ENCODE results near the gene CRHR1. TPM values are rescaled to one million over a fixed set of nuclear protein-coding genes. Genes with fewer than 3 reads are reported as not detected.

CRHR1 gene
- polyA plus RNA-seq, 1 of the 3 experiments (the other 2 are of a cell fraction): 0.13 TPM

- no peaks in the 10 kb centered on the region for H3F3A ChIP-seq (replicated peaks; ENCODE audit: insufficient read depth)
- no peak overlapping the region for H2AFZ ChIP-seq (ENCODE audit: low read depth)
- no peak overlapping the region for H3K4me3 ChIP-seq (ENCODE audit: low read depth in 2 of 2, low read length in 1 of 2)
- POLR2A ChIA-PET: interaction anchor here (0.5 kb wide), 1 partner anchor 308 kb away, joined by 3 read pairs; no protein-coding TSS in a partner anchor
- H3K4me2 ChIP-seq: no peak overlapping the region
- TF ChIP-seq RCOR1 (IDR thresholded peaks at IDR 0.05; ENCODE audit: low read length) (no peak), YY1 (IDR thresholded peaks at IDR 0.05; ENCODE audit: low read depth) (no peak), POLR2AphosphoS5 (IDR thresholded peaks at IDR 0.05; ENCODE audit: low read depth, low read length) (no peak), USF1 (IDR thresholded peaks at IDR 0.05; ENCODE audit: borderline replicate concordance, low read depth) (no peak), SMC3 (IDR thresholded peaks at IDR 0.05; ENCODE audit: low read depth, low read length) (no peak), FOSL2 (IDR thresholded peaks at IDR 0.05; ENCODE audit: borderline replicate concordance, low read depth) (no peak), NFIC (IDR thresholded peaks at IDR 0.05; ENCODE audit: borderline replicate concordance) (no peak), SIN3A (IDR thresholded peaks at IDR 0.05; ENCODE audit: borderline replicate concordance, low read depth, low read length) (no peak), EP300 (IDR thresholded peaks at IDR 0.05; ENCODE audit: borderline replicate concordance in 1 of 2, low read depth in 1 of 2, low read length in 1 of 2) (no peak)
- TF ChIP-seq, protein P1, sequence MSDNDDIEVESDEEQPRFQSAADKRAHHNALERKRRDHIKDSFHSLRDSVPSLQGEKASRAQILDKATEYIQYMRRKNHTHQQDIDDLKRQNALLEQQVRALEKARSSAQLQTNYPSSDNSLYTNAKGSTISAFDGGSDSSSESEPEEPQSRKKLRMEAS (IDR thresholded peaks at IDR 0.05; ENCODE audit: low read depth): no peak
- TF ChIP-seq, protein P2, sequence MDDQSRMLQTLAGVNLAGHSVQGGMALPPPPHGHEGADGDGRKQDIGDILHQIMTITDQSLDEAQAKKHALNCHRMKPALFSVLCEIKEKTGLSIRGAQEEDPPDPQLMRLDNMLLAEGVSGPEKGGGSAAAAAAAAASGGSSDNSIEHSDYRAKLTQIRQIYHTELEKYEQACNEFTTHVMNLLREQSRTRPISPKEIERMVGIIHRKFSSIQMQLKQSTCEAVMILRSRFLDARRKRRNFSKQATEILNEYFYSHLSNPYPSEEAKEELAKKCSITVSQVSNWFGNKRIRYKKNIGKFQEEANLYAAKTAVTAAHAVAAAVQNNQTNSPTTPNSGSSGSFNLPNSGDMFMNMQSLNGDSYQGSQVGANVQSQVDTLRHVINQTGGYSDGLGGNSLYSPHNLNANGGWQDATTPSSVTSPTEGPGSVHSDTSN (IDR thresholded peaks at IDR 0.05): no peak
- TF ChIP-seq, protein P3, sequence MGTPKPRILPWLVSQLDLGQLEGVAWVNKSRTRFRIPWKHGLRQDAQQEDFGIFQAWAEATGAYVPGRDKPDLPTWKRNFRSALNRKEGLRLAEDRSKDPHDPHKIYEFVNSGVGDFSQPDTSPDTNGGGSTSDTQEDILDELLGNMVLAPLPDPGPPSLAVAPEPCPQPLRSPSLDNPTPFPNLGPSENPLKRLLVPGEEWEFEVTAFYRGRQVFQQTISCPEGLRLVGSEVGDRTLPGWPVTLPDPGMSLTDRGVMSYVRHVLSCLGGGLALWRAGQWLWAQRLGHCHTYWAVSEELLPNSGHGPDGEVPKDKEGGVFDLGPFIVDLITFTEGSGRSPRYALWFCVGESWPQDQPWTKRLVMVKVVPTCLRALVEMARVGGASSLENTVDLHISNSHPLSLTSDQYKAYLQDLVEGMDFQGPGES (IDR thresholded peaks at IDR 0.05; ENCODE audit: low read depth, low read length): no peak
- H3K27ac ChIP-seq (ENCODE audit: low read depth in 2 of 2, low read length in 1 of 2): no peak overlapping the region
- H3K27me3 ChIP-seq (ENCODE audit: insufficient read depth): peaks cover 53% of the 10 kb centered on the region
- H3K9ac ChIP-seq: no peak overlapping the region
- H3K9me2 ChIP-seq: no peaks in the 10 kb centered on the region
- WGBS (ENCODE audit: low lambda C conversion rate): 62% methylated on average over 3 of the region's 3 CpGs
- H3K79me2 ChIP-seq (ENCODE audit: insufficient read depth): no peaks in the 10 kb centered on the region
- H4K20me1 ChIP-seq (ENCODE audit: insufficient read depth): no peaks in the 10 kb centered on the region
- DNase-seq: no peak
- peaks cover 0 to 6% of the 10 kb centered on the region in 2 experiments; a peak in 2 of 4 replicates for H3K4me1 ChIP-seq (ENCODE audit: control insufficient read depth in 1 of 2, insufficient read depth in 2 of 2, low read depth in 1 of 2, low read length in 1 of 2)
- no peaks in the 10 kb centered on the region for H3K9me3 ChIP-seq
- CTCF ChIA-PET: interaction anchor here (1.1 to 2.6 kb wide), 6 partner anchors 8 to 25 kb away, joined by 3 to 13 read pairs (median 4); partner anchors contain the start of gene MAPT
- H3K36me3 ChIP-seq (replicated peaks in 1 of 2; ENCODE audit: control insufficient read depth in 1 of 2, insufficient read depth in 2 of 2, low read length in 1 of 2): no peaks in the 10 kb centered on the region
These were observed 92.4 kb downstream of the CRHR1 start for GRCh38 chr17:45876539-45876938.

- no peak for DNase-seq
- Histone ChIP-seq H4K20me1 (ENCODE audit: insufficient read depth) (no peaks in the 10 kb centered on the region), H3K9me3 (no peaks in the 10 kb centered on the region), H3K27me3 (ENCODE audit: insufficient read depth) (peaks cover 45% of the 10 kb centered on the region), H3K4me1 (ENCODE audit: control insufficient read depth in 1 of 2, insufficient read depth in 2 of 2, low read depth in 1 of 2, low read length in 1 of 2) (peaks cover 0 to 6% of the 10 kb centered on the region in 2 experiments; a peak in 2 of 4 replicates), H3K79me2 (ENCODE audit: insufficient read depth) (no peaks in the 10 kb centered on the region), H3K9me2 (no peaks in the 10 kb centered on the region), H3K4me3 (ENCODE audit: low read depth in 2 of 2, low read length in 1 of 2) (no peak overlapping the region), H3K9ac (no peak overlapping the region), H2AFZ (ENCODE audit: low read depth) (no peak overlapping the region), H3K36me3 (replicated peaks in 1 of 2; ENCODE audit: control insufficient read depth in 1 of 2, insufficient read depth in 2 of 2, low read length in 1 of 2) (no peaks in the 10 kb centered on the region), H3K4me2 (no peak overlapping the region), H3K27ac (ENCODE audit: low read depth in 2 of 2, low read length in 1 of 2) (no peak overlapping the region), H3F3A (replicated peaks; ENCODE audit: insufficient read depth) (no peaks in the 10 kb centered on the region)
- ChIA-PET CTCF (interaction anchor here (0.8 to 2.6 kb wide), 6 partner anchors 16 to 237 kb away, joined by 3 to 13 read pairs (median 4); partner anchors contain the start of gene MAPT), POLR2A (no interaction called here)
- 9% methylated on average over 1 of the region's 1 CpG for WGBS (ENCODE audit: low lambda C conversion rate)
- TF ChIP-seq YY1 (IDR thresholded peaks at IDR 0.05; ENCODE audit: low read depth): no peak
- no peak for TF ChIP-seq SIN3A (IDR thresholded peaks at IDR 0.05; ENCODE audit: borderline replicate concordance, low read depth, low read length)
- TF ChIP-seq GATA2 (CRISPR knock-in tag; IDR thresholded peaks at IDR 0.05): no peak
- TF ChIP-seq, protein P4, sequence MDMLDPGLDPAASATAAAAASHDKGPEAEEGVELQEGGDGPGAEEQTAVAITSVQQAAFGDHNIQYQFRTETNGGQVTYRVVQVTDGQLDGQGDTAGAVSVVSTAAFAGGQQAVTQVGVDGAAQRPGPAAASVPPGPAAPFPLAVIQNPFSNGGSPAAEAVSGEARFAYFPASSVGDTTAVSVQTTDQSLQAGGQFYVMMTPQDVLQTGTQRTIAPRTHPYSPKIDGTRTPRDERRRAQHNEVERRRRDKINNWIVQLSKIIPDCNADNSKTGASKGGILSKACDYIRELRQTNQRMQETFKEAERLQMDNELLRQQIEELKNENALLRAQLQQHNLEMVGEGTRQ (IDR thresholded peaks at IDR 0.05; ENCODE audit: borderline replicate concordance, low read depth, low read length): no peak
- no peak for TF ChIP-seq NFIC (IDR thresholded peaks at IDR 0.05; ENCODE audit: borderline replicate concordance)
- no peak for TF ChIP-seq MXI1 (IDR thresholded peaks at IDR 0.05; ENCODE audit: low read depth, low read length)
- TF ChIP-seq FOXM1 (IDR thresholded peaks at IDR 0.05; ENCODE audit: low read depth): no peak
- no peak for TF ChIP-seq TEAD4 (IDR thresholded peaks at IDR 0.05; ENCODE audit: borderline replicate concordance, insufficient read depth)
- TF ChIP-seq, protein P3 (IDR thresholded peaks at IDR 0.05; ENCODE audit: low read depth, low read length): no peak
- TF ChIP-seq FOSL2 (IDR thresholded peaks at IDR 0.05; ENCODE audit: borderline replicate concordance, low read depth): no peak
- TF ChIP-seq MEF2A (IDR thresholded peaks at IDR 0.05; ENCODE audit: borderline replicate concordance, low read depth): no peak
- TF ChIP-seq, protein P1 (IDR thresholded peaks at IDR 0.05; ENCODE audit: low read depth): no peak
These were observed 93.3 kb downstream of the CRHR1 start for GRCh38 chr17:45877467-45877866.

All from SK-N-SH (cell line).